K562 (cell line): ENCODE results near the gene KRTAP1-4.

Source experiments
- CTBP1 ChIP-seq: fragments of 450-650 bp; IDR thresholded peaks from 2 replicates; pipeline ENCODE4 v1.6.1; 2016; ENCODE audit warnings: borderline replicate concordance
- GABPB2 ChIP-seq: fragments of 250-450 bp; sonication (Bioruptor Pico); conservative IDR thresholded peaks from 2 replicates; pipeline ENCODE4 v1.5.1; 2021; ENCODE audit warnings: mild to moderate bottlenecking
- KAT7 ChIP-seq: sonication (generic); formaldehyde crosslinking; IDR thresholded peaks from 2 replicates; pipeline ENCODE4 v1.8.0; 2022; ENCODE audit warnings: missing genetic modification reagents, mild to moderate bottlenecking, borderline replicate concordance
- MYBL2 ChIP-seq, 2 experiments: fragments of 450-650 bp in 1 of 2; sonication (generic) in 1 of 2; formaldehyde crosslinking in 1 of 2; IDR thresholded peaks; 2 replicates each; pipeline versions ENCODE4 v1.6.1 to v1.8.1; 2017 to 2022; ENCODE audit warnings: borderline replicate concordance in 1 of 2, inconsistent platforms in 1 of 2, low read depth in 1 of 2, mild to moderate bottlenecking in 1 of 2, missing genetic modification reagents in 1 of 2, moderate library complexity in 1 of 2
- SOX6 ChIP-seq: fragments of 450-650 bp; IDR thresholded peaks from 2 replicates; pipeline ENCODE4 v1.6.1; 2014; ENCODE audit warnings: mild to moderate bottlenecking

DNA sequence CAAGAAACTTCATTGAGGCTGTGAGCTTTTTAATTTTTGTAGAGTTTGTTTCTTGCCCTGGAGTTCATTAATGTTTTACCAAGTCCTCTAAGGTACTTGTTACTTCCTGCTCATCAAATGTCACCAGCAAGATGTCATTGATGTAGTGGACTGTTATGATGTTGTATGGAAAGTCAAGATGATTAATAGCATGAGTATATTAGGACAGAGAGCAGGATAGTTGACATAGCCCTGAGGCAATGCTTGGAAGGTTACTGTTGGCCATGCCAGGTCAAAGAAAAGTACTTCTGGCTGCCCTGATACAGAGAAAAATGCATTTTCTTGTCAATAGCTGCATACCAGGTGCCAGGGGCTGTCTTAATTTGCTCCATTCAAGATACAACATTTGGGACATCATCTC is 9.7 kb downstream of the KRTAP1-4 start:
- TF ChIP-seq KAT7 (no peak), MYBL2 (IDR thresholded peaks at IDR 0.05; ENCODE audit: low read depth) (no peak), MYBL2 (CRISPR knock-in tag; IDR thresholded peaks at IDR 0.05; ENCODE audit: borderline replicate concordance) (no peak), CTBP1 (no peak), GABPB2 (CRISPR knock-in tag) (no peak), SOX6 (no peak)
